ENCODE data around the gene OPCML.

OPCML gene

DNA sequence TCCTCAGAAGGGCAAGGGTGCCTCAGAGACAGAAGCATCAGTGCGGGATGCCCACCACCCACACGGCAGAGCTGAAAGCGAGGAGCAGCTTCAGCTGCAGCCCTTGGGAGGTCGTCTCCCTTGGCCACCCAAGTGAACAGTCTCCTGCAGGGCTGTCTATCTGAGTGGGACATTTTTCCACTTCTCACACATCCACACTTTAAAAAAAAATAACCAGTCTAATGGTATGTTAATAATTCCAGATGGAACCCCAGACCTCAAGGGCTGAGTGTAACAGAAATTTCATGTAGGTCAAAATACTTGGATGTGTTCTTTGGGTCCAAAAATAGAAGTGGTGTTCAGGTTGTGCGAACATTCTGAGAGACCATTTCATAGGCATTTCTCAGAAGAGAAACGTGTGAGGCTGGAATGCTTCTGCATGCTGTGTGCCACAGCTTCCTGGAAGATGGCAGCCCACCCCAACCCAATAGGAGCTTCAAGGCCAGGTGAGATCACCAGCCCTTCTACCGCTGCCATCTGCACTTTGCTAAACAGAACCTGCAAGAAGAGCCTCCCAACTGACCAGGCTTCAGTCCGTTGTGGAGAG lies 623.2 kb downstream of the OPCML start:
- TF ChIP-seq, protein P1, sequence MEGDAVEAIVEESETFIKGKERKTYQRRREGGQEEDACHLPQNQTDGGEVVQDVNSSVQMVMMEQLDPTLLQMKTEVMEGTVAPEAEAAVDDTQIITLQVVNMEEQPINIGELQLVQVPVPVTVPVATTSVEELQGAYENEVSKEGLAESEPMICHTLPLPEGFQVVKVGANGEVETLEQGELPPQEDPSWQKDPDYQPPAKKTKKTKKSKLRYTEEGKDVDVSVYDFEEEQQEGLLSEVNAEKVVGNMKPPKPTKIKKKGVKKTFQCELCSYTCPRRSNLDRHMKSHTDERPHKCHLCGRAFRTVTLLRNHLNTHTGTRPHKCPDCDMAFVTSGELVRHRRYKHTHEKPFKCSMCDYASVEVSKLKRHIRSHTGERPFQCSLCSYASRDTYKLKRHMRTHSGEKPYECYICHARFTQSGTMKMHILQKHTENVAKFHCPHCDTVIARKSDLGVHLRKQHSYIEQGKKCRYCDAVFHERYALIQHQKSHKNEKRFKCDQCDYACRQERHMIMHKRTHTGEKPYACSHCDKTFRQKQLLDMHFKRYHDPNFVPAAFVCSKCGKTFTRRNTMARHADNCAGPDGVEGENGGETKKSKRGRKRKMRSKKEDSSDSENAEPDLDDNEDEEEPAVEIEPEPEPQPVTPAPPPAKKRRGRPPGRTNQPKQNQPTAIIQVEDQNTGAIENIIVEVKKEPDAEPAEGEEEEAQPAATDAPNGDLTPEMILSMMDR (IDR thresholded peaks at IDR 0.05), result no peak

DNA sequence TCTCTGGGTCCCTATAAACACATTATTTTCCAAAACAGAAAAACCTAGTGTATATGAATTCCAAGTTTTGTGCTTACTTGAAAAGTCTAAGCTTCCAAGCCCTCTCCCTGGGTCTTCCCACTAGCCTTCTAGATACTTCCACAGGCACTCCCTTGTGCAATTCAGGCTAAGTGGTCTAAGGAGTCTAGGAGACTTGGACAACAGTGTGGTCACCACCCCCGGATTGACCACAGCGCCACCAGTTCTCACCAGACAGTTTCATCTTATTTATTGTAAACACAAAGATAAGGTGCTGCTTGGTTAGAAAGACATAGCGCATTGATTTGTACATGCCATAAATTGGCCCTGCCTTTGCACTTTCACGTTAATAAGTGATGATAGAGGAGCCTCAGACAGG lies 623.9 kb downstream of the OPCML start:
- TF ChIP-seq, protein P1 (IDR thresholded peaks at IDR 0.05), result no peak

DNA sequence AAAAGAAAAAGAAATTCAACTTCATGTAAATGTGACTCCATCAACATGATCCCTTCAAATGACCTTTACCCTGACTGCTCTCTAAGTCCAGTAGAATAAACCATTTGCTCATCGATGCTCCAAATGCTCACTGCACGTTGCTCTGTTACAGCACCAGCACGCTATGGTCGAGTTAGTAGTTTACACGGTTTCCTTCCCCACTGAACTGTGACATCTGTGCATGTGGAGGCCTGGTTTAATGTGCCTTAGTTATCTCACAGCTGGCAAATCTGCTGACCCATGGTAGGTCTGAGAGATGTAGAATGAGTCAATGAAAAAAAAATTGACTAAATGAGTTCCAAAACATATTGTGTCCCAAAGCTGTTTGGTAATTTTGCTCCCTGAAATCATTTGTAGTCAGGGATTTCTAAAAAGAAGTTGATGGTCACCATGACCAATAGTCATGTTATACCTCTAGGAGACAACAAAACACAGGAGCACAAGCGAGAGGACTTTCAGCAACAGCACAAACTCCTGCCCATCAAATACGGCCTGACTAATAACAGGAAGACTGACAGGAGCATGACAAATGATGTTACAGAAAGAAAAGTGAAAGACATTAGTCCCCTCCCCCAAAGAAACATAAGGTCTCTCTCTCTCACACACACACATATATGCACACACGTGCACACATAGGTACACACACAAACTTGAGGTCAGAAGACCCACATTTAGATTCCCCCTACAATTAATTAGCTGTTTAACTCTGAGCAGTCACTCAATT lies 624.5 kb downstream of the OPCML start:
- TF ChIP-seq, protein P1 (IDR thresholded peaks at IDR 0.05), result no peak

DNA sequence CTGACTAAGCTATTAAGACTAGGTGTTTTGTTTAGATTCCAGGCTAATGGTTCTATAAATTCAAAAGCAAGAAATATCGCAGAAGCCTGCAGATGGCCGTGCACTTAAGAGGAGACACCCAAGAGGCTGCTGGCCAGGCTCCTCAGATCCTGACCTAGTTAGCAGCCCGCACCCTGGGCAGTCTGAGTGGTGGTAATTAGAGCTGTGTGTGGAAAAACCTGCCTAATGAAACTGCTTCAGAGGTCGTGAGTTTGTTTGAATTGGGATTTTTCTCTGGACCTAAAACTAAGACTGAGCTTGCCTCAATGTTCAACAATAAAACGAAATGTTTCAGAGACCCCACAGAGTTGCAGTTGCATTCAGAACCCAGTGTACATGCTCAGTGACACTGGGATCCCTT lies 627.7 kb downstream of the OPCML start:
- TF ChIP-seq, protein P1 (IDR thresholded peaks at IDR 0.05), result no peak

DNA sequence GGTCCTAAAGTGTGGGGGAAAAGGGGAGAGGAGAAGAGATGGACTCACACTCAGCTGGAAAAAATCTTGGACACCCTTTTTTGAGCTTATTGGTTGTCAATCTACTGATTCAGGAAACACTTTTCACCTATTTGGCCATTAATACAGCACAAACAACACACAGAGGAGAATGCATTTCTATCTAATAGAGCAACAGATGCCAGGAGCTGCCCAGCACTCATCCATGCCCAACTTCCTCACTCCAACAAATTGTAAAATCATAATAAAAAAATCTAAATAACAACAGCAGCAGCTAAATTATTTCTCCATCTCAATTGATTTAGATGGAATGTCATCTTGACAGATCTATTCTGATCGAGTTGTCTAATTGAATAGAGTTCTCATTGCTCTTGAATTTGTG lies 628.2 kb downstream of the OPCML start:
- TF ChIP-seq, protein P1 (IDR thresholded peaks at IDR 0.05), result no peak

DNA sequence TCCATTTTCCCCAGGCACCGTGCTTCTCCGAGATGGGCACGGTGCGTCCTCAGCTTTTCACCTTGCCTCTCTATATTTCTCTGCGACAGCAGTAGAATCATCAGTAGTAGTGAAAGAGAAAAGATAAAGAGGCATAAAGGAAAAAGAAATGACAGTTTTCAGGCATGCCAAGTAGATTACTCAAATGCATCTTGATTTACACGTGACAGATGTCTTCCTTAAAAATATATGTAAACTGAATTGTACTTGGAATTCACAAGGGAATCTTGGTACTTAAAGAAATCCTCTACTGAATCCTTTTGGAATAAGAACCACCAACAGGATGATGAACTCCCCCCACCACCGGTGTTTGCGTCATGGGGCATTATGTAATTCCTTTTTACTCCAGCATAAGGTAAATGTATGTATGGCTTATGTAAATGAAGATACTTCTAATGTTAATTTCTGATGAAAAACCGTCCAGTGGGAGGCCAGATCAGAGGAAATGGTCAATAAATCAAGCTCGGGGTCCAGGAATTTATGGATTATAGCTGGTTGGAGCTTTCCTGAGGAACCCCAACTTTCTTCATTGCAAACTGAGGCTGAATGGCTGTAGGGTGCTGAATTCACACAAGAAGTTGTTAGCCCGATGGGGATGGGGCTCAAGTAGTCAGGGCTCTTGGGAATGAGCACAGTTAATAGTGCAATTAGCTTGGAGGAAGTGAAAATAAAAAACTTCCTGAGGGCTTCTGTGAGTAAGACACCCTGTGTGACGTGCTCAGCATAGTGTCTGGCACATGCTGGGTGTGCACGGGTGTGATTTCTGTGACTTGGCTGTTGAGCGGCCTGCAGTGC lies 630.4 kb downstream of the OPCML start:
- TF ChIP-seq, protein P1 (IDR thresholded peaks at IDR 0.05), result no peak

DNA sequence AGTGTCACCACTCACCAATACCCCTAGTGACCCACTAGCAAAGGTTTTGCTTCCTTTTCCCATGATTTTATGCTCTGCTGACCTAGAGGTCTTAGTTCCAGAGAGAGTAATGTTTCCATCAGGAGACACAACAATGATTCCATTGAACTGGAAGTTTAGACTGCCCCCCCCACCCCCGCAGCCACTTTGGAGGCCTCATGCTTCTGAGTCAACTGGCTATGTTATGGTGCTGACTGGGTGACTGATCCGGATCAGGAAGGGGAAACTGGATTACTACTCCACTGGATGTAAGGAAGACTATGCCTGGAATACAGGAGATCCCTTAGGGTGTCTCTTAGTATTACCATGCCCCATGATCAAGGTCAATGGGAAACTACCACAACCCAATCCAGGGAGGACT lies 633.6 kb downstream of the OPCML start:
- TF ChIP-seq, protein P1 (IDR thresholded peaks at IDR 0.05), result no peak
